Endothelial cell of umbilical vein (primary cell): ENCODE results near the gene CEP152. TPM values are rescaled to one million over a fixed set of nuclear protein-coding genes. Genes with fewer than 3 reads are reported as not detected.

Source experiments
- BruUV-seq: library from RNA; stranded (reverse); fragments of 400-500 nt; replicated peaks from 2 replicates; lab custom pipeline; 2021; lab: Mats Ljungman, UMichigan
- CTCF ChIA-PET: fragments of 300-600, 350-600 bp; sonication (Branson Sonifier 250); formaldehyde crosslinking; loops from one replicate; lab custom pipeline; 2021; ENCODE audit warnings: antibody characterized with exemption, inconsistent platforms; lab: Charles Lee
- POLR2A ChIA-PET: fragments of 300-600, 350-600 bp; sonication (Branson Sonifier 250); formaldehyde crosslinking; loops from one replicate; lab custom pipeline; 2021; ENCODE audit warnings: antibody characterized with exemption, inconsistent platforms; lab: Charles Lee
- DNase-seq: peaks from one replicate; pipeline ENCODE4 v3.0.0-alpha.2; 2011; ENCODE audit warnings: low read depth, low spot score
- FAIRE-seq: peaks from 2 replicates; lab custom pipeline; 2011; peaks lifted over from hg19 to GRCh38; lab: Jason Lieb, UNC
- H2AFZ ChIP-seq: 2 replicates; pipeline ENCODE4 v1.6.0; 2012; ENCODE audit warnings: low read depth, low read length, control low read depth, inconsistent platforms
- H3K27ac ChIP-seq: 2 replicates; pipeline ENCODE4 v1.5.1; 2011; ENCODE audit warnings: low read depth, mild to moderate bottlenecking, control low read depth, low read length, moderate library complexity; ENCODE audit not compliant: insufficient read depth
- H3K27me3 ChIP-seq, 2 experiments: 2 replicates each; pipeline versions ENCODE4 v1.6.0 to v1.6.1; 2011; ENCODE audit warnings: low read length in 2 of 2, mixed read lengths in 1 of 2; ENCODE audit not compliant: control insufficient read depth in 2 of 2, insufficient read depth in 2 of 2
- H3K36me3 ChIP-seq, 2 experiments: 2 replicates in 1 of 2; 3 replicates in 1 of 2; pipeline ENCODE4 v1.5.1; 2011; ENCODE audit warnings: low read length in 2 of 2, mild to moderate bottlenecking in 1 of 2, moderate library complexity in 1 of 2; ENCODE audit not compliant: control insufficient read depth in 2 of 2, insufficient read depth in 2 of 2; ENCODE audit errors: extremely low read depth in 1 of 2
- H3K4me1 ChIP-seq: 3 replicates; pipeline ENCODE4 v1.5.1; 2011; ENCODE audit warnings: mild to moderate bottlenecking, low read length; ENCODE audit not compliant: control insufficient read depth, insufficient read depth; ENCODE audit errors: extremely low read depth
- H3K4me2 ChIP-seq: 2 replicates; pipeline ENCODE4 v1.6.1; 2011; ENCODE audit warnings: low read length, control low read depth, mixed read lengths; ENCODE audit not compliant: insufficient read depth
- H3K4me3 ChIP-seq, 3 experiments: fragments of 200-600 bp in 1 of 3; sonication (generic), shearing (Covaris generic) in 1 of 3; replicated peaks in 1 of 3; 2 replicates each; pipeline ENCODE4 v1.5.1; 2011 to 2016; ENCODE audit warnings: control low read depth in 3 of 3, low read length in 3 of 3, mild to moderate bottlenecking in 2 of 3, inconsistent platforms in 1 of 3, low read depth in 1 of 3, moderate library complexity in 1 of 3; ENCODE audit not compliant: insufficient read depth in 1 of 3
- H3K79me2 ChIP-seq: 2 replicates; pipeline ENCODE4 v1.6.0; 2012; ENCODE audit warnings: low read length, inconsistent platforms; ENCODE audit not compliant: control insufficient read depth, insufficient read depth
- H3K9ac ChIP-seq: replicated peaks from 2 replicates; pipeline ENCODE3; 2011; ENCODE audit warnings: low read length, control low read depth; ENCODE audit not compliant: insufficient read depth; ENCODE audit errors: extremely low read depth
- H3K9me1 ChIP-seq: replicated peaks from 3 replicates; pipeline ENCODE4 v1.6.0; 2011; ENCODE audit warnings: mild to moderate bottlenecking, low read length; ENCODE audit not compliant: control insufficient read depth, insufficient read depth; ENCODE audit errors: extremely low read depth
- H3K9me3 ChIP-seq: replicated peaks from 2 replicates; pipeline ENCODE4 v1.5.1; 2012; ENCODE audit warnings: low read length, inconsistent platforms; ENCODE audit not compliant: control insufficient read depth, insufficient read depth
- H4K20me1 ChIP-seq: replicated peaks from 2 replicates; pipeline ENCODE3; 2011; ENCODE audit warnings: mild to moderate bottlenecking, low read length; ENCODE audit not compliant: control insufficient read depth, insufficient read depth; ENCODE audit errors: extremely low read depth
- EZH2 ChIP-seq: IDR thresholded peaks from 2 replicates; pipeline ENCODE4 v1.6.1; 2012; ENCODE audit warnings: borderline replicate concordance, low read depth, mild to moderate bottlenecking, moderate library complexity, low read length, inconsistent platforms; ENCODE audit not compliant: severe bottlenecking
- FOS ChIP-seq: IDR thresholded peaks from 2 replicates; pipeline ENCODE4 v1.6.1; 2011; ENCODE audit warnings: mild to moderate bottlenecking, low read length, moderate library complexity, borderline replicate concordance; ENCODE audit not compliant: insufficient read depth
- GATA2 ChIP-seq: IDR thresholded peaks from 2 replicates; pipeline ENCODE4 v1.7.0; 2011; ENCODE audit warnings: low read depth, mild to moderate bottlenecking, moderate library complexity, mixed read lengths, low read length; ENCODE audit not compliant: insufficient read length, insufficient read depth
- JUN ChIP-seq: IDR thresholded peaks from 2 replicates; pipeline ENCODE4 v1.6.1; 2011; ENCODE audit warnings: borderline replicate concordance, low read depth; ENCODE audit not compliant: insufficient read length, insufficient read depth
- MYC ChIP-seq: IDR thresholded peaks from one replicate; pipeline ENCODE4 v1.6.1; 2011; ENCODE audit warnings: mild to moderate bottlenecking, low read depth, low read length
- POLR2A ChIP-seq: IDR thresholded peaks from 2 replicates; pipeline ENCODE4 v1.6.1; 2012; ENCODE audit warnings: low read depth, mild to moderate bottlenecking, control low read depth, low read length
- POLR2AphosphoS5 ChIP-seq: IDR thresholded peaks from 2 replicates; pipeline ENCODE4 v1.6.1; 2012; ENCODE audit warnings: low read depth, mild to moderate bottlenecking, control low read depth, low read length, moderate library complexity; ENCODE audit not compliant: insufficient read depth
- dilution Hi-C: fragments of 300-500 bp; cut with MboI; formaldehyde crosslinking; loops from one replicate; pipeline ENCODE4 v1.15.0; 2019; ENCODE audit warnings: low sequenced_read_pairs; ENCODE audit not compliant: extremely low pct_ligation_motif_present
- intact Hi-C: fragments of 100-400 bp; cut with micrococcal nuclease; formaldehyde crosslinking; loops from one replicate; pipeline ENCODE4 v1.10.0; 2022
- polyA plus RNA-seq, 4 experiments: library from polyadenylated mRNA; depleted of rRNA in 3 of 4; stranded (reverse) in 3 of 4; unstranded in 1 of 4; fragments of >200 nt; gene quantifications; 2 replicates each; pipeline versions ENCODE4 v1.2.1 to v1.2.3, GENCODE V29; 2011 to 2012; ENCODE audit warnings: missing spikeins in 1 of 4
- total RNA-seq: library from RNA; stranded (reverse); gene quantifications from 2 replicates; pipeline ENCODE4 v1.2.3, GENCODE V29; 2021
- TF ChIP-seq, protein P1 (sequence below): IDR thresholded peaks from 2 replicates; pipeline ENCODE4 v1.6.1; 2011; ENCODE audit not compliant: insufficient read depth, insufficient read length
- TF ChIP-seq, protein P2 (sequence below), 2 donors: IDR thresholded peaks; 1 replicate in 1 of 2; 2 replicates in 1 of 2; pipeline ENCODE4 v1.5.1; 2011; ENCODE audit warnings: low read length in 2 of 2, mild to moderate bottlenecking in 2 of 2, moderate library complexity in 2 of 2, control low read depth in 1 of 2, inconsistent platforms in 1 of 2, low read depth in 1 of 2; ENCODE audit not compliant: insufficient read depth in 1 of 2; ENCODE audit errors: extremely low read depth in 1 of 2

Gene CEP152
- total and polyA plus RNA-seq, 2 donors (not counting 3 experiments of a cell fraction or from before 2014, with no cell fraction given): 3.0 to 15.7 TPM

DNA sequence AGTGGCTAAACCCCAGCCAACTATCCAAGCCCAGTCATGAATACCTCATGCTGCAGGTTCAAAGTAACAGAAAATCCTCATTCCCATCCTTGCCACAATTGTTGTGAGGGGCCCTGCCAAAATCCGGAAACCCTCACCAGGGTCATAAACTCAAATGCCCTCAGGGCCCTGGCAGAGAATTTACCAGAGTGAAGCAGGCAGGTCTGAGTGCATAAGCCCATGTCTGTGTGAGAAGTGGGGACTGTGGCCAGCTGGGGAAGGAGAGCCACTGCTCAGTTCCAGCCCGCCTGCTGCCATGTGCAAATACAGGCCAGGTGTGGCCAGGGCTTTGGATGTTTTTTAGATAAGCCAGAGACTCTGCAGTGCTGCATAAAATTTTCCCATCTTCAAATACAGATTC lies 7.0 kb downstream of the CEP152 start:
- dilution Hi-C loops: no loop called here
- Histone ChIP-seq H3K9me3 (no peaks in the 10 kb centered on the region), H3K27me3 (no peaks in the 10 kb centered on the region), H3K9ac (no peak overlapping the region), H3K4me1 (no peaks in the 10 kb centered on the region), H4K20me1 (no peaks in the 10 kb centered on the region), H3K9me1 (no peaks in the 10 kb centered on the region), H3K4me2 (no peak overlapping the region), H3K36me3 (no peaks in the 10 kb centered on the region), H3K27ac (no peak overlapping the region), H3K4me3 (no peak overlapping the region), H2AFZ (no peak overlapping the region), H3K79me2 (peaks cover 24% of the 10 kb centered on the region)
- ChIA-PET POLR2A (no interaction called here), CTCF (interaction anchor here (5.0 kb wide), 1 partner anchor 446 kb away, joined by 91 read pairs; no protein-coding TSS in a partner anchor)
- TF ChIP-seq MYC: no peak
- TF ChIP-seq POLR2A: no peak
- TF ChIP-seq POLR2AphosphoS5: no peak
- TF ChIP-seq, protein P1, sequence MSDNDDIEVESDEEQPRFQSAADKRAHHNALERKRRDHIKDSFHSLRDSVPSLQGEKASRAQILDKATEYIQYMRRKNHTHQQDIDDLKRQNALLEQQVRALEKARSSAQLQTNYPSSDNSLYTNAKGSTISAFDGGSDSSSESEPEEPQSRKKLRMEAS: no peak
- no peak for TF ChIP-seq EZH2
- TF ChIP-seq, protein P2, sequence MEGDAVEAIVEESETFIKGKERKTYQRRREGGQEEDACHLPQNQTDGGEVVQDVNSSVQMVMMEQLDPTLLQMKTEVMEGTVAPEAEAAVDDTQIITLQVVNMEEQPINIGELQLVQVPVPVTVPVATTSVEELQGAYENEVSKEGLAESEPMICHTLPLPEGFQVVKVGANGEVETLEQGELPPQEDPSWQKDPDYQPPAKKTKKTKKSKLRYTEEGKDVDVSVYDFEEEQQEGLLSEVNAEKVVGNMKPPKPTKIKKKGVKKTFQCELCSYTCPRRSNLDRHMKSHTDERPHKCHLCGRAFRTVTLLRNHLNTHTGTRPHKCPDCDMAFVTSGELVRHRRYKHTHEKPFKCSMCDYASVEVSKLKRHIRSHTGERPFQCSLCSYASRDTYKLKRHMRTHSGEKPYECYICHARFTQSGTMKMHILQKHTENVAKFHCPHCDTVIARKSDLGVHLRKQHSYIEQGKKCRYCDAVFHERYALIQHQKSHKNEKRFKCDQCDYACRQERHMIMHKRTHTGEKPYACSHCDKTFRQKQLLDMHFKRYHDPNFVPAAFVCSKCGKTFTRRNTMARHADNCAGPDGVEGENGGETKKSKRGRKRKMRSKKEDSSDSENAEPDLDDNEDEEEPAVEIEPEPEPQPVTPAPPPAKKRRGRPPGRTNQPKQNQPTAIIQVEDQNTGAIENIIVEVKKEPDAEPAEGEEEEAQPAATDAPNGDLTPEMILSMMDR (IDR thresholded peaks at IDR 0.05; ENCODE audit: extremely low read depth in 1 of 2, insufficient read depth in 1 of 2, low read depth in 1 of 2, low read length in 2 of 2): no peak
- no peak for TF ChIP-seq FOS
- TF ChIP-seq GATA2: no peak
- no peak for TF ChIP-seq JUN
- BruUV-seq: no TSS peak
- intact Hi-C loops: no loop called here
- FAIRE-seq (no peak), DNase-seq (no peak)
